NCI-H748 (cell line): ENCODE data around the gene S100A7A.

Experiments used
- DNase-seq: peaks from one replicate; lab custom pipeline; 2025; ENCODE audit not compliant: unreplicated experiment; lab: John Stamatoyannopoulos, UW

The S100A7A gene

GRCh38 chr1:153415850-153416570 is at the start of gene S100A7A:
Gene S100A7A, plus strand, starts transcription at chr1:153416520. Its CDS starts 1,563 bp downstream, at chr1:153418083.
- no peak for DNase-seq

- no peak for DNase-seq
These were observed 49.2 kb upstream of the S100A7A start for GRCh38 chr1:153367090-153367489.

DNA sequence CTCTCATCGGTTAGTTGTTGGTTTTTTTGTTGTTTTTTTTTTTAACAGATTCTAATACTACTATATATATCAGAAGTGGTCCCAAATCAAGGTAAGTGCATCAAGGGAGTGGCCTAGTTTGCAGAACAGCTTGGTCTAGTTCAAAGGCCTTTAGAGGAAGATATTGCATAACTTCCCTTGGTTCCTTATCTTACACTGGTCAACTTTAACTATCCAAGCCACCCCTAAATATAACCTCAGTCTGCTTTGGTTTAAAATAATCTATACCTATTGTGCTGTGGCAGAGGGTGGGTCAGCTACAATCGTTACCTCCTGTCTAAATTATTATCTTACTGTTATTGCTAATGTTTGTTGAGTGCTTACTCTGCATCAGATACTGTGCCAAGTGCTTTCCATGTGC is 47.8 kb upstream of the S100A7A start:
- DNase-seq: no peak

DNA sequence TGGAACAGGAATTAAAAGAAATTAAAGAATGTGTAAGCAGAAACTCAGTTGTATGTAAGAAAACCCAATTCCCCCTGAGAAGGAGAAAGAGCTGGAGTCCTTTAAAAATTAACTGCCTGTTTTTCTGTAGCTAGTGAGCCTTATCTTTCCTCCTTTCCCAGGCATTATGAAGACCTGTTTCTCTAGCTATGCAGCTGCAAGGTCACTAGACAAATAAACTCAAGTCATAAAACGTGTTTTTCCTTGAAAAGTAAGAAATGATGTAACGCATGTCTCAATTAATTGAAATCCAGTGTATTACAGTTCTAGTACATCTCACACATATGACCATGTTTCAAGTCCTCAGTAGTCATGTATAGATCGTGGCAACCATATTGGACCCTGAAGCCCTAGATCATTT is 46.2 kb upstream of the S100A7A start:
- DNase-seq: no peak

DNA sequence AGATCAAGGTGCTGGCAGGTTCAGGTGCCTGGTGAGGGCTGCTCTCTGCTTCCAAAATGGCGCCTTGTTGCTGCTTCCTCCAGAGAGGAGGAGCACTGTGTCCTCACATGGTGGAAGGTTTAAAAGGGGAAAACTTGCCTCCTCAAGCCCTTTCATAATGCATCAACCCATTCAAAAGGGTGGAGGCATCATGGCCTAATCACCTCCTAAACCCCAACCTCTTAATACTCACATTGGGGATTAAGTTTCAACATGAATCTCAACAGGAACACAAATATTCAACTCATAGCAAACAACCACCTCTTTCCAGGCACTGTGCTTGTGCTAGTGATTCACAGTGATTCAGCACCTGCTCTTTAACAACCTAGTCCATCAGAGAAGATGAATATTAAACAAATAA is 45.1 kb upstream of the S100A7A start:
- DNase-seq: no peak

GRCh38 chr1:153372571-153372970 is 43.7 kb upstream of the S100A7A start:
- DNase-seq: no peak

- no peak for DNase-seq
These were observed 42.2 kb upstream of the S100A7A start for GRCh38 chr1:153374071-153374470.

DNA sequence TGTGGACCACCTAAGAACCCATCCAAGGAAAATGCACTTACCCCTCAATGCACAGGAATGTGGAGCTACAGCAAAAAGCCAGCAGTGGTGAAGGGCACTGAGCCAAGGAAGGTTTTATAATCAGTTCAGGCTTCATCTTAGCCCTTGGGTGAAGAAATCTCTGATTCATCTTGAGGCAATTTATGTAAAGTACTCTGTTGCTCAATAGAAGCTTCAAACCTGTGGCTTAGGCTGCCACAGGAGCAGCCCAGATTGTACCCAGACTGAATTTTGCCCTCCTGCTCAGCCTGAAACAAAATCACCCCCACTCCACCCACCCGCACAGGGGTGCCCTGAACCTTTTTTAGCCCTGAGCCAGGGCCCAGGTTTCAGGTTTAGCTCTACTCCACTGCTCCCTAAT is 40.8 kb upstream of the S100A7A start, which contains the start of gene S100A12:
TSS of gene S100A12 (minus strand) at position 111 of the 400 bp plus-strand sequence. CDS start 1,029 bp downstream, outside the sequence.
- no peak for DNase-seq

DNA sequence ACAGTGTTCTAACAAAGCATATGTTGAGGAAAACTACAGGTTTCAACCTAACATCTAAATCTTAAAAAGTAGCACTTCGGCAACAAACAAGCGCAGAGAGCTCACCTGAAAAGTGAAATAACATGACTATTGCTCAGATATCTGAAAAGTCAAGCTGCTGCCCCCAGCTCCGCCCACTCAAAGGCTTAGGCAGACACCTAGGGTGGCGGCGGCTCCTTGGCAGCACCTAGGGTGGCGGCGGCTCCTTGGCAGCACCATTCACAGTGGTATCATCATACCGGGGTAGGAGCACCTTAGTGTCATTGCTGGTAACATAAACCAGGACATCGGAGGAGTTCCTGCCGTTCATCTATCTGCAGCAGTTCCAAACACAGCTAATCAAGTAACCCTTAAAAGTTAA is 36.7 kb upstream of the S100A7A start:
- DNase-seq: no peak

DNA sequence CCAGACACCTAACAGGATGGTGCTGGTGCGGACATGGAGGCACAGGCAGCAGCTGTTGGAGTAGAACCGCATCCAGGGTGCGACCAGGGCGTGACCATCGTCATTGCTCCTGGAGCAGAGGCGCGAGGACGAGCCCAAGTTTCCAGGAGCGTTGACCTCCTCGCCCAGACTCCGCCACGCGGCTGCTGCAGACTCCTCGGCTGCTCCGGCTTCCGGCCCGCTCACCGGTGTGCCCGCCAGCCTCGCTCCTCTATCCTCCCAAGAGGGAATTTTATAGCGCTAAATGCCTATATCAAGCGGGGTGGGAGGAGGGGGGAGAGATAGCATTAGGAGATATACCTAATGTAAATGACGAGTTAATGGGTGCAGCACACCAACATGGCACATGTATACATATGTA is 35.6 kb upstream of the S100A7A start:
- no peak for DNase-seq

DNA sequence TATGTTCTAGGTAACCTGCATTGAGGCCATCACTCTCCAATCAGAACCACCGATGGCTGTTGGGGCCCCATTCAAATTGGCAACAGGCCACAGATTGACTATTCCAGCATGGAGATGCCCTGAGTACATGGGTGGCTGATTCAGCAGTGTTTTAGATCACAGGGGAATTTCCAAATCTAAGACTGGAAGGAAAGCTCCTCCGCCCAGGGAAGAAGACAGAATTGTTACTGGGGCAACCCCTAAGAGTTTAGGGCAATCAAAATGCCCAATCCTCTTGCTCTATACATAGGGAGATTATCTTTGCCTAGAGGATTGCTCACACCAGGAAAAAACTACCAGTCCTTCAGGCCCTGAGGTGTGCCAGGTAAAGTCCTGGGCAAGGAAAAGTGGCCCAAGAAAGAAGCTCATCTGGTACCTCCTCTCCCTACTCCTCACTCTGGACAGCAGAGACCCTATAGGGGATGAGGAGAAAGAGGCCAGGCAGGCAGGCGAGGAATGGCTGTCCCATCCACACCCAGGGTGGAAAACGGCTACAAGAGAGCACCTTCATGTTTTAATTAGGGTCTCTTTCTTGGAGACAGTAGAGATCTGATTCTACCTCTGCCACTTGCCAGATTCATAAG is 31.3 kb upstream of the S100A7A start:
- no peak for DNase-seq

DNA sequence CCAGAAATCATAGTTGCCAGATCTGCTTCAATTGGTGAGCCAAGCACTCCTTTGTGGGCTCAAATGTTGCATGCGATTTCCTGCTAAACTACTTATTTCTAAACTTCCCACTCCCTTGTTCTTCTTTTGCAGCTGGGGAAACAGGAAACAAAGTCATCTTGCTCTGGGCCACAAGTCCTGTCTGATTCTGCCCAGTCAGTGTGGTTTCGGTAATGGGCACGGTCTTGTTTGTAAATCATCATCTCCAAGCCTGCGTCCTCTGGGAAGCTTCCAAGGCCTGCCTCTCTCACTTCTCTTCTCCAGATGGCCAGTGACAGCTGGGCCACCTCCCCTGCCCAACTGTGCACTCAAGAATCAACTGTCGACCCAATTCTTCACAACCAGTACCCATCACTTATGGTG is 29.8 kb upstream of the S100A7A start:
- DNase-seq: no peak

GRCh38 chr1:153387001-153387400 is 29.3 kb upstream of the S100A7A start:
- DNase-seq: no peak

- DNase-seq: no peak
These were observed 28.5 kb upstream of the S100A7A start for GRCh38 chr1:153387785-153388184.

DNA sequence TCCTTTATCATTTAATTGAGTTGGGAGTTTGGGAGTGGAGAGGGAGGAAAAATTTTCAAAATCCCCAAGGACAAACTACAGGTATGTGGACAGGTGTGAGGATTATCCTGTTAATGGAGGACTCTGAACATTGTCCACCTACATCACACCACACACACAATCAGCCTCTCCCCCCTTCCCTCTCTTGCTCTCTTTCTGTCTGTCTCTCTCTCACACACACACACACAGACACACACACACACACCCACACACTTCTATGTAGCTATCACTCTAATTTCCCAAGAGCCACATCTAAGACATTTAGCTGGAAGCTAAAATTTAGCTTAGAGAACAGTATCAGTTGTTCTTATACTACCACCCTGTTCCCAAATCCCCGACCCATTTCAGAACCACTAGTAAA is 26.9 kb upstream of the S100A7A start:
- no peak for DNase-seq

- DNase-seq: no peak
These were observed 26.1 kb upstream of the S100A7A start for GRCh38 chr1:153389973-153390879.

- DNase-seq: no peak
These were observed 25.2 kb upstream of the S100A7A start, which contains the start of gene S100A8 for GRCh38 chr1:153390938-153391710. Gene S100A8, minus strand, starts transcription at chr1:153391073. Its CDS starts 538 bp downstream, at chr1:153390535.

GRCh38 chr1:153392258-153392657 is 24.1 kb upstream of the S100A7A start:
- no peak for DNase-seq

- no peak for DNase-seq
These were observed 23.5 kb upstream of the S100A7A start for GRCh38 chr1:153392822-153393221.

- peak; percentile 13 for DNase-seq
These were observed 22.4 kb upstream of the S100A7A start for GRCh38 chr1:153393926-153394325.

- no peak for DNase-seq
These were observed 21.9 kb upstream of the S100A7A start for GRCh38 chr1:153394391-153394790.
